GM19240 (cell line): ENCODE measurements around the gene BMP7.
"Not testable (repeated sequence)": the region's sequence is repeated elsewhere in the genome, so short reads cannot be mapped to it uniquely, and the experiment has no call there.

Experiments
- DNase-seq: peaks from one replicate; pipeline ENCODE4 v3.0.0; 2011; ENCODE audit warnings: low spot score; ENCODE audit not compliant: insufficient read length

The BMP7 gene

DNA sequence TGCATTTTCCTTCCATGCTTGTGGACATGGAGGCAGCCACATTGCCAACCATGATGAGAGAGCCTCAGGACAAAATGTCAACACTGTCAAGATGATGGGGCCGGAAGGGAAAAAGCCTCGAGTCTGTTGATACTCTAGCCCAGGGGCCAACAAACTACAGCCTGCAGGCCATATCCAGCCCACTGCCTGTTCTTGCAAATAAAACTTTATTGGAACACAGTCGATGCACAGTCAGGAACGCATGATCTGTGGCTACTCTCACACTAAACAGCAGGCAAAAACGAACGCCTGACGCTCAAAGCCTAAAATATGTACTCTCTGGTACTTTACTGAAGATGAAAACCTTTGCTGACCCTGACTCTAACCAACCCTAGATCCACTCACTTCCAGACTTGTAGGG lies 72.3 kb downstream of the BMP7 start:
- no peak for DNase-seq

DNA sequence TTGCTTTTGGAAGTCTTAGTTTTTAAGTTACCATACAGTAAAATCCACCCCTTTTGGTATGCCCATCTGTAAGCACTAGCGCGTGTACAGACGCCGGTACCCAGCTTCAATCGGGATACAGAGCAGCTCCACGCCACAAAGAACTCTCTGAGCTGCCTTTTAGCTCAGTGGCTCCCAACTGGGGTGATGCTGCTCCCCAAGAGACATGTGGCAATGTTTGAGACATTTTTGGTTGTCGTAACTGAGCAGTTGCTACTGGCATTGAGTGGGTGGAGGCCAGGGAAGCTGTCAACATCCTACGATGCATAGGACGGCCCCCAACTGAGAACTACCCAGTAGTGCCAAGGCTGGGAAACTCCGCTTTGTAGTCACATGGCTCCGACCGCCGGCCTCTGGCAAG lies 73.3 kb downstream of the BMP7 start:
- no peak for DNase-seq

DNA sequence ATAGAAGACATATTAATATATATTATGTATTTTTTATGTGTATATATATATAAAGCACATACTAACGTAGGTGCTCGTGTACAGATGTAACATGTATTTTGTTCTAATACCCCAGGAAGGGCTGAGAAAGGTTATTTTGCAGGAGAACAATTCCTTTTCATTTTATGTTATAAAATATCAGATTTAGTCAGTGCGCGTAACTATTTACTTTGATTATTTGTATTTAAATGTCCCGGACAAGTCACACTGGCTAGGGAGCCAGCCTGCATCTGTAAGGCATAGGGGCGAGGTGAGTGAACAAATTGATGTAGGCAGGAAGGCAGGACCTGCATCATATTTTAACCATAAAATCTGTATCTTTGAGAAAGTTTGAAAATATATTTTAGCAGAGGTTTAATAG lies 74.1 kb downstream of the BMP7 start:
- no peak for DNase-seq

DNA sequence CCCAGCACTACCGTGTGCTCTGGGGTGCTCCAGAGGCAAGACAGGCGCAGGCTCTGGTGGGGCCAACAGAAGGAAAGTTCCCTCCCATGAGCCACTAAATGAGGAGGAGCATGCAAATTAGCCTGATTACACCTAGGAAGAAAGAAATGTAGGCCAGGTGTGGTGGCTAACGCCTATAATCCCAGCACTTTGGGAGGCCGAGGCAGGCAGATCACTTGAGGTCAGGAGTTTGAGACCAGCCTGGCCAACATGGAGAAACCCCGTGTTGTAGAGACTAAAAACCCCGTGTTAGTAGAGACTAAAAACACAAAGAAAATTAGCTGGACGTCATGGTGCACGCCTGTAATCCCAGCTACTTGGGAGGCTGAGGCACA lies 75.2 kb downstream of the BMP7 start:
- DNase-seq = not testable (repeated sequence)

DNA sequence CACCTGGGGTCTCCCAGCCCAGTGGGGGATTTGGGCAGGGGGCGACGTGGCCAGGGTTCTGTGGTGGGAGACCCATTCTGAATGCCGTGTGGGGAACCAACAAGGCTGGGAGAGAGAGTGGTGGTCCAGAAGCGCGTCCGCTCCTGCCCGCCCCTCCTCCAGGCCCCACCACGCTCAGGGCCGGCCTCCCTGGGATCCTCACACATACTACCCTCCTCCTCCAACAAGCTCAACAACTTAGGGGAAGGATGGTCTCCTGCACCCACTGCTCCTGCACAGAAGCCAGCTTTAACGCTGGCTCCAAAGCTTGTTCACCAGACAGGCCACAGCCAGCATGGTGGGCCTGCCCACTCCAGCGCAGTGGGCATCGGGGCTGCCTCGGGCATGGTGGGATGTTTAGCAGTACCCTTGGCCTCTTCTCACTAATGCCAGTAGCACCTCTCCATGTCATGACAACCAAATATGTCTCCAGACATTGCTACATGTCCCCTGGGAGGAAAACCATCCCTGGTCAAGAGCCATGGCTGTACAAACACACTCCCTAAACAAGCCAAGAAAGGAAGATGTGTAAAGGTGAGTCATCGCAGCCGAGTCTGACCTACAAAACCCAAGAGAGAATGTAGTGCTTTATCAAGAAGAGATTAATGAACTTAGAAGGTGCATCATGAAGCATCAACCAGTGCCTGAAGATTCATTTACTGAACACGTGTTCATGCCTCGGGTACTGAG lies 75.7 kb downstream of the BMP7 start:
- no peak for DNase-seq

DNA sequence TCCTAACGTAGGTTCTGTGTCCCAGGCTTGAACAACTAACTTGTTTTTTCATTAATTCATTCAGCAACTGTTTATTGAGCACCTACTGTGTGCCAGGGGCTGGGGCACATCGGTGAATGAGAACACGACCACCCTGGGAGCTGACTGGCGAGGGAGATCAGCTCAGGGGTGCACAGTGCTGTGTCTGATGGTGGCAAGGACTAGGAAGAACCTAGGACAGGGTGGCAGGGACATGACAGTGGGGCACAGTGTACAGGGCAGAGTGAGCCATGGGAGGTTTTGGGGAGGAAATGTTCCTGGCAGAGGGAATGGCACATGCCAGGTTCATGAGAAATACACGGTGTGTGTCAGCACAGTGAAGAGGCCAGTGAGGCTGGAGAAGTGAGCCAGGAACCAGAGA lies 76.7 kb downstream of the BMP7 start:
- no peak for DNase-seq

DNA sequence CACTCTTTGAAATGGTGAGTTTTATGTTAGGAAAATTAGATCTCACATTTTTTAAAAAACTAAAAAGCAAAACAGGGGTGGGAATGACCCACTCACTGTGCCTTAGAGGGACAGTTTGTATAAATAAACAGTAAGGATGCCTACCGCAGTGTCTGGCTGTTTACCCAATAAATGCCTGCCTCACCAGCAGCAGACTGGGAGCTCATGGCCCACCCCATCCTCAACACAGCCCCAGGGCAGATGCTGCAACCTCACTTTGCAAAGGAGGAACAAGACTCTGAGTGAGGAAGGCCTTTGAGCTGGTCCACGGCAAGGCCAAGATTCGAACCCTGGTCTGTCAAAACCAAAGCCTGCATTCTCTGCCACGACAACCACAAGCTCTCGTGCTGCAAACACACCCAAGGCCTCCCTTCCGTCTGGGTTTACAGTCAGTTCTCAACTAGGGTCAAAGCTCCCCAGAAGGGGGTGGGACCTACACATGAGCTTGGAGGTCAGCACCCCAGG lies 77.8 kb downstream of the BMP7 start:
- DNase-seq = no peak

DNA sequence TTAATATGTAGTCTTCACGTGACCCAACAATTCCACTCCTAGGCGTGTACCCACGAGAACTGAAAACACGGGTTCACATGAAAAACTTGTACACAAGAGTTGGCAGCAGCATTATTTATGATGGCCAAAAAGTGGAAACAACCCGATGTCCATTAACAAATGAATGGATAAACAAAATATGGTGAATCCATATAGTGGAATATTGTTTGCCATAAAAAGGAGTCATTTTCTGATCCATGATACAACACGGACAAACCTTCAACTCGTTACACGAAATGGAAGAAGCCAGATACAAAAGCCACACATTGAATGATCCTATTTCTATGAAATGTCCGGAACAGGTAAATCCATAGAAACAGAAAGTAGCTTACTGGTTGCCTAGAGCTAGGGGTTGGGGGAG lies 78.4 kb downstream of the BMP7 start:
- no peak for DNase-seq

DNA sequence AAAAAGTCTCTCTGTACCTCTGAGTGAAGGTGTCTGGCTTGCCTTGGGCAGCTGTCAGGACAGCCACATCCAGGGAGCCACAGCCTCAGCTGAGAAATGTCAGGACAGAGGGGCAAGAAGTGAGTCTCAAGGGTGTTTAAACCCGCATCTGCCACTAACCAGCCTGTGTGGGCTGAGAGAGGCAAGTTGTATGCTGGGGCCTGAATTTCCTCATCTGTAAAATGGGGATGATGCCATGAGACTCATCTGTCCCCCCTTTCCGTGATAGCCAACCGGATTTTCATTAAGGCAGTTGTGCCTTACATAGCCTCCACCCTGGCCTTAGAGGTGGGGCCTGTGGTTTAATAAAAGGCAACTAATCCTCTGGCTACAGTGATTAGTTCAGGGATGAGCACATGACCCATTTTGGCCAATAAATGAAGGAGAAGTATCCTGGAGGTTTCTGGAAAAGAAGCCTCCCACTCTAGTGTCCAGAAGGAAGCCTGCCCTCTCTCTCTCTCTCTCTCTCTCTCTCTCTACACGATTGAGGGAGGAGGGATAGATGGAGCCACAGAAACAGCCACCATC lies 79.3 kb downstream of the BMP7 start:
- DNase-seq = no peak

DNA sequence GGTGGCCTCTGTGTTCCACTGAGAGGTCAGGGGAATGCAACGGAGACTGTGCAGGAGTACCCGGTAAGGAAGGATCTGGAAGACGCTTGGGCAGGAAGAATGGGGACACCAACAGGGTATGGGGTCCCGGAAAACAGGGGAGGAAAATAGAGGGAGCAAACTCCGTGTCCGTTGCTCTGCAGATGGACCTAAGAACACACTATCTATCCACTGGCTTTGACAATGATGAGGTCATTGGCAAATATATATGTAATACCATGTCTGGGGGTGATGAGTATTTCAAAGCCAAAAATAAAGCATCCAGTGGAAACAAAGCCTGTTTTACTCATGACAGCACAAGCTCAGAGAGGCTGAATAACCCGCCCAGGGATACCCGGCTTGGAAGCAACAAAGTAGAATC lies 80.2 kb downstream of the BMP7 start:
- DNase-seq = no peak

DNA sequence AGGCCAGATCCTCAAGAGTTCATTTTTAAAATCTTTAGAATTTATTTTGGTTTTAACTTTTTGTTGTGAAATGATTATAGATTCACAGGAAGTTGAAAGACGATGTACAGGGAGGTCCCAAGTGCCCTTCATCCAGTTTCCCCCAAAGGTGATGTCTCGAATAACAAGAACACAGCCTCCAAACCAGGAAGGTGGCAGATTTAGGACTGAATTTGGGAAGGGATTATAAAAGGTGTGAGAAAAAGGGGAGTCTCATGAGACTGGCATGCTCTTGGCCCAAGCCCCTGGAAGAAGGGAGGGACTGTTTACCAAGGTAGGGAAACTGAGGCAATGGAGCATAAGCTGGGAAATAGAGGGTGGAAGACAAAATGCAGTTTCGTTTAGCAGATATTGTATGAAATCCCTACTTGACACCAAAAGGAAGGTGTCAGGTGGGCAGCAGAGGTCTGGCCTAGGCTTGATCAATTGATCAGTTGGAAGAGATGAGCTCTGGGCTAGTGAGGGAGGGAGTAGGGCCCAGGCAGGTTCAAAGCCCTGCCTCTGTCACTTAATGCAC lies 81.2 kb downstream of the BMP7 start:
- DNase-seq = no peak

DNA sequence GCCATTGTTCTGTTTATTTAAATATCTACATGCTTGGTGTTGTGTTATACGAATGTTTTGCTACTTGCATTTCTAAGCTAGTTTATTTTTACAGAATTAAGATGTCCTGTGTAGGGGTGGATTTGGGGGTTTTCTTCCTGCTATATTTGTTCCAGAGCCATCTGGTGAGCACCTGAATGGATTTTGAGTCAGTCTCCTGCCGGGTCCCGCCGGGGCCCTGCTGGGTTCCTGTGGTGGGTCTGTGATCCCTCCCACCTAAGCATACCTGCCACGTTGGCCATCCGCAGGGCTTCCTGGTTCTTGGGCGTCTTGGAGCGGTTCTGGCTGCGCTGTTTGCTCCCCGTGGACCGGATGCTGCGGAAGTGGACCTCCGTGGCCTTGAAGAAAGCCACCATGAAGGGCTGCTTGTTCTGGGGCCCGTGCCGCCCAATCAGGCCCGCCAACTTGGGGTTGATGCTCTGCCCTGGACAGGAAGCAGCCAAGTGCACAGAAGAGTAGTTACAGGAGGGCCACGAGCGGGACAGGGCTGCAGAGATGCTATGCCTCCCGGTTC lies 82.9 kb downstream of the BMP7 start:
- DNase-seq = no peak

DNA sequence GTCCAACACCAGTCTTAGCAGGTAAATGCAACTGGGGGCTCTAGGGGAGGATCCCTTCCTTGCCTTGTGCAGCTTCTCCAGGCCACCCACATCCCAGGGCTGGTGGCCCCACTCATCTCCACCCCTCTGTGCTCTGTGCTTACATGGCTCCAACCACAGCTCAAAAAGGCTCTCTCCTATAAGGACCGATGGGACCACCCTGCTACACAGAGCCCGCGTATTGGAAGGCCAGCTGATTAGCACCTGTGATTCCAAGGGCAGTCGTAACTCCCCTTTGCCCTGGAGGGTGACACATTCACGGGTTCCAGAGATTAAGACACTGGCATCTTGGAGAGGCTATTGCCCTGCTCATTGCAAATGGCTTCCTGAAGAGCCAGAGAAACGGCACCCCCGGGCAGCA lies 84.8 kb downstream of the BMP7 start:
- DNase-seq = no peak

DNA sequence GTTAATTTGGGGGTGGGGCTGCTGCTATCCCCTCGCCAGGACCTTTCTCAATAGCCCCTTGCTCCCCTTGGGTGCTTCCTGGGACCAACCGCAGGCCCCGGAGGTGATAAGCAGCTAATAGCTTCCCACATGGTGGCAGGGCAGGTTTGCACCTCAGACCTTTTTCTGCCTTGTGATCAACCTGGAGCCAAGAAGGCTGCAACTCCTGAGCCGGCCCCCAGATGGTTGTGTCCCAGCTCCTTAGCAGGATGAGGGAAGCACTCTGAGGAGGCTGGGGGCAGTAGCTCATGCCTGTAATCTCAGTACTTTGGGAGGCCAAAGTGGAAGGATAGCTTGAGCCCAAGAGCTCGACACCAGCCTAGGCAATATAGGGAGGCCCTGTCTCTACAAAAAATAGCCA lies 85.5 kb downstream of the BMP7 start:
- no peak for DNase-seq

DNA sequence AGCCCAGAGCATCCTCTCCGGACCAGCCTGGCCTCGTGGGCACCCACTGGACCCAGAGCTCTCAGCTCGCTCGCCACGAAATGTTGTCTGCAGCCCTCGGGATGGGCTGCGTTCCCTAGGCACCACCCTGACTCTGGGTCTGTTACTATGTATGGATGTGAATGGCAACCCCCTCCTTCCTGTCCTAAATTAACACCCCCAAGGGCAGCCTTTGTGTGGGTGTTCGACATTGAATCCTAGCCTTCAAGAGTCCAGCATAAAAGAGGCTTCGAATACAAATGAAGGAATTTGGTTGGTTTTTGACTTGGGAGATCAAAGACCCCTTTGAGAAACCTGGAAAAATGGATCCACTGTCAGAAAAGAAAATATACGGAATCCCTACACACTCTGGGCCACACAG lies 86.1 kb downstream of the BMP7 start:
- DNase-seq = no peak

DNA sequence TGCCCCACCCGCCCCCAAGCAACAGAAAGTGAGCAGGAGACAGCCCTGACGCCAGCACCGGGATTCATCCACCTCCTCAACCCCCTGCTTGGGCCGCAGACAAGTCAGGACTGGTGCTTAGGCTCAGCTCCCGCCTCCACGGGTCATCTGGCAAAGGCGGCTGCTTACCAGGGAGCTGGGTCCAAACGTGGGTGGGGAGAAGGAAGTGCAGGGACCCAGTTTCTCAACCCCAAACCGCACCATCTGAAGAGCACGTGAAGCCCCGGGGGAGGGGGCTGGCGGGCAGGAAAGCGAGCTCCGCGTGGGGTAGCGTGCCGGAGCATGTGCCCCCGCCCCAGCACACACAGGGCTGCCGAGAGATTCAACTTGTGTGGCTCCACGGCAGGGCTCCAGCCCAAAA lies 87.2 kb downstream of the BMP7 start:
- no peak for DNase-seq

DNA sequence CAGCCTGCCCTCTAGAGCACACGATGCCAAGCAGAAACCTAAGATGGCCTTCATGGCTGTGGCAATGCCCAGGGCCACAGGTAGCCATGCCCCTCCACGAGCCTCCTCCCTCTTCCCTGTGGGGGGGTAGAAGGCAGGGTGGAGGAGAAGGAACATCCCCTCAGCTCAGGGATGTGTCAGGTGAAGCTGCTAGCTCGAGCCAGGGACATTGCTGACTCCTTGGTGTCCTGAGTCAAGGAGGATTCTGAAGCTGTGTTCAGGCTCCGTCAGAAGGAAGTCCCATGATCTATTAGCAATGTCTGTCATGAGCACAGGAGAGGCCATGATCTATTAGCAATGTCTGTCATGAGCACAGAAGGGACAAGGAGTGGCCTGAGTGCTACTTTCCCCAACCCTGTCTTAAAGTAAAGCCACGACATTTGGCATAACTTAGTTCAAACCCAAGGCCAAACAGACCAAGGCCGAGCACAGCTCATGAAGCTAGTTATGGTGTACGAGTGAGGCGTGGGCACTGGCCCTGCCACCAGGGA lies 87.8 kb downstream of the BMP7 start:
- no peak for DNase-seq

DNA sequence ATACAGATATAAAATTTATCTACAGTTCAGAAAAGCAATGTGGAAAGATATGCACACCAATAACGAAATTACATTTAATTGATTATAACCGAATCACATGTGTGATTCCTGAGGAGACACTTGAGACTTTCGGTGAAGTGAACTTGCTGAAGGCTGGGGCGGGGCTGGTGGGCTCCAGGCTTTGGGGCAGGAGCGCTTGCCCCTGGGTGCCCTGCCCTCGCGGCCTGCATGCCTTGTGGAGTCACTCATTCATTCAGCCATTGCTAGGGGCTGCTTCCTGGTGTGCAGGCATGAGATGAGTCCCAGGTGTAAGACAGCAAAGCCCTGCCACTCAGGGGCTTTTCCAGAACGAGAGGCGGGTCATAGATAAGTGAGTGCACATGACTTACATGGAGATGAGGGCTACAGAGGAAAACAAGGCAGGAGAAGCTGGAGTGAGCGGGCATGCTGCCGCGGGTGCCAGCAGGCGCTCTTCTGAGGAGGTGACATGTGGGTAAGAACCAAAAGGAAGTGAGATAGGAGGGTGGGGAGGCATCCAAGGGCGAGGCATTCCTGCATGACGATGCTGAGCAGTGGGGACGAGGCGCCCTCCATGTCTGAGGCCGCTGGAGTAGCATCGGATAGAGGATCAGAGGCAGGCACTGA lies 88.7 kb downstream of the BMP7 start:
- no peak for DNase-seq

DNA sequence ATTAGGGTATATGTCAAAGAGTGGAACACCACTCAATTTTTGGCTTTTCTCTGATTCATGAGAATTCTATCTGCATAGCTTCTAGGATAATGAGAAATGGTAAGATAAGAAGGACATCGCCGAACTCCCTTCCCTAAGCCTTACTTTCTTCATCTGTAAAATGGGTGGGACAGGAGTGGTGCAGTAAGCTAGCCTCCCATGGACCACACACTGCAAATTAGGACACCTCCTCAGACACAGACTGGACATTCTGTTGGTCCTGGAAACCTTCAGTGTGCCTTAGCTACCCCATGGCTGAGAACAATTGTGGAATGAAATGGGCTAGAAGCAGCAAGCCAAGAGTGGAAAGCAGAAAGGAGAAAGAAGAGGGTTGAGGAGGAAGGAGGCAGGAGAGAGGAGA lies 89.6 kb downstream of the BMP7 start:
- DNase-seq = no peak

DNA sequence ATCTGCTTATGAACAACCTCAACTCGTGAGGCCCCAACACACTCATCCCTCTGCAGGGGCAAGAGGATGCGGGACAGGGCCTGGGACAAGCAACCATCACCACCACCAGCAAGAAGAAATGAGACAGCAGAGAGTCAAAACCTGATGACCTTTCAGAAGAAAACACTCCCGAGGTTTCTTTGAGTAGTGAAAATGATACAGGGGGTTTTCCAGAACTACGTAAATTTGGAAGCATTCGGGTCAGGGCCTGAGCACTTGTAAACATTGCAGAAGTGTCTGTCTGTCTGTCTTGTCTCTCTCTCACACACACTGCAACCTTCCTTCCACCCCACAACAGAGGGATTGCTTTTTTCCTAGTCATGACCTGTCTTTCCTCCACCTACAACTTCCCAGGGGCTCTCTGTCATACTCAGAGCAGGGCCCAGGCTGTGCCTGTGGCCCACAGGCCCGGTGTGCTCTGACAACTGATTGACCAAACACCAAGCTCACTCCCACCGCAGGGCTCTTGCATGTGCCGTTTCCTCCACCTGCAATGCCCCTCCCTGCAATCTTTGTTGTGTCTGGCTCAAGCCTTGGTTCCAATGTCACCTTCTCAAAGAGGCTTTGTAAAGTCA lies 90.9 kb downstream of the BMP7 start:
- DNase-seq = no peak

DNA sequence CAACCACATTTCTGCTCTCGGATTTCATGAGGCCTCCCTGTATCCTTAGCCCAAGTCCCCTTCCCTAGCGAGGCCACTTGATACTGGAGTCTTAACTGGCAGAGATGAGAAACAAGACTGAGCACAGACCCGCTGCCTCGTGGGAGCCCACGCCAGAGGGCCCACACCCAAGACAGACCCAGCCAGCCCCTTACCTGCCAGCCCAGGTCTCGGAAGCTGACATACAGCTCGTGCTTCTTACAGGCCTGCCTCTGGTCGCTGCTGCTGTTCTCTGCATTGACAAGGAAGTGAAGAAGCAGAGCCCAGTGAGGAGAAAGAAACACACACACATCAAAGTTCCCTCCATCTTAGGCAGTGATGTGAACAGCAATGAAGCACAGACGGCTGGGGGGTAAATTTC lies 91.7 kb downstream of the BMP7 start:
- no peak for DNase-seq

DNA sequence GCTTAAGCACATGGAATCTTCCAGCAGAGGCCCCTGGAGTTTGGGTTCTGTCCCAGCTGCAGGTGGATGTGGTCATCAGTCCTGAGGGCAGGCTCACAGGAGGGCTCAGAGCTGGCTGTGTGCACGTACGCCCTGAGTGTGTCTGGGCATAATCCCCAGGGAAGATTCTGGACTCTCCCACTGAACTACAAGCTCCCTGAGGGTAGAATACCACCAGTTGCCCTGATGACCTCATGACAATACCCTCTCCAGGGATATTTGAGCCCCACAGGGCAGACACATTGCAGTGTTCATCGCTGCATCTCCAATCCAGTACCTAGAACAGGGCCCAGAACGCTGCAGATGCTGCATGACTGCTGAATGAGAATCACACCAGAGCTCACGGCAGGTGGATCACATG lies 92.5 kb downstream of the BMP7 start:
- no peak for DNase-seq
